ENCODE measurements around the gene IGF1R.

- TF ChIP-seq CTCF (IDR thresholded peaks at IDR 0.05; ENCODE audit: insufficient read depth, low read length, poor library complexity, severe bottlenecking) (no peak), EZH2phosphoT487 (conservative IDR thresholded peaks at IDR 0.05; ENCODE audit: low read length) (no peak)
Observed at GRCh38 chr15:98891301-98891700, 243.0 kb downstream of the IGF1R start.
